Measurements from ENCODE around the gene PPP1R8. TPM values are rescaled to one million over a fixed set of nuclear protein-coding genes. Genes with fewer than 3 reads are reported as not detected.

Gene PPP1R8
- total and polyA plus RNA-seq, 4 donors: 3.1 to 20.5 (median 17.5) TPM

GRCh38 chr1:27886353-27886679 lies 55.7 kb downstream of the PPP1R8 start (continued):
- TF ChIP-seq TAF1 (conservative IDR thresholded peaks at IDR 0.05): no peak
- TF ChIP-seq ZBTB33 (IDR thresholded peaks at IDR 0.05): no peak
- no peak for TF ChIP-seq FOXA1 (IDR thresholded peaks at IDR 0.05)

GRCh38 chr1:27886744-27887143 lies 56.2 kb downstream of the PPP1R8 start:
- TF ChIP-seq NR2F2 (IDR thresholded peaks at IDR 0.05) (no peak), FOXA2 (IDR thresholded peaks at IDR 0.05) (no peak), ZBTB33 (IDR thresholded peaks at IDR 0.05) (no peak), RXRA (IDR thresholded peaks at IDR 0.05) (no peak), RAD21 (IDR thresholded peaks at IDR 0.05) (no peak), HNF4G (IDR thresholded peaks at IDR 0.05) (no peak), GABPA (IDR thresholded peaks at IDR 0.05 in 1 of 2, conservative IDR thresholded peaks at IDR 0.05 in 1 of 2) (no peak), TAF1 (conservative IDR thresholded peaks at IDR 0.05) (no peak), FOXA1 (IDR thresholded peaks at IDR 0.05) (no peak), ATF3 (IDR thresholded peaks at IDR 0.05) (no peak), REST (IDR thresholded peaks at IDR 0.05) (no peak), HNF4A (conservative IDR thresholded peaks at IDR 0.05) (no peak), YY1 (IDR thresholded peaks at IDR 0.05) (no peak), EGR1 (IDR thresholded peaks at IDR 0.05; ENCODE audit: low read depth in 2 of 2) (no peak), SP1 (IDR thresholded peaks at IDR 0.05) (no peak), JUND (IDR thresholded peaks at IDR 0.05) (no peak)
- WGBS: 84% methylated on average over 3 of the region's 3 CpGs
- Histone ChIP-seq H3K27me3 (ENCODE audit: control insufficient read depth in 4 of 4, insufficient read depth in 4 of 4, low read length in 3 of 4) (no peaks in the 10 kb centered on the region), H3K27ac (ENCODE audit: low read depth in 1 of 2, low read length in 2 of 2) (peak overlapping the region; percentile 63 to 65), H3K9ac (ENCODE audit: low read depth in 1 of 2, low read length in 2 of 2) (peak overlapping the region in 1 of 2 donors; percentile 4), H3K4me3 (ENCODE audit: low read depth in 1 of 3, low read length in 3 of 3) (no peak overlapping the region), H3K9me3 (ENCODE audit: control insufficient read depth in 4 of 4, low read length in 3 of 4) (no peaks in the 10 kb centered on the region), H3K36me3 (ENCODE audit: control insufficient read depth in 4 of 4, insufficient read depth in 3 of 4, low read depth in 1 of 4, low read length in 3 of 4) (peaks cover 1 to 18% (median 9%) of the 10 kb centered on the region in 4 donors), H3K4me1 (ENCODE audit: control insufficient read depth in 4 of 4, insufficient read depth in 4 of 4, low read length in 3 of 4) (peaks cover 0 to 11% (median 0%) of the 10 kb centered on the region in 4 donors)
- DNase-seq (ENCODE audit: low spot score): no peak
